Fibroblast of lung (primary cell): ENCODE measurements around the gene POP4. TPM values are rescaled to one million over a fixed set of nuclear protein-coding genes. Genes with fewer than 3 reads are reported as not detected.

Experiments
- DNase-seq, 2 donors: peaks; one replicate each; pipeline versions ENCODE4 v3.0.0 to v3.0.0-alpha.2; 2010; ENCODE audit warnings: low read depth in 2 of 2
- H2AFZ ChIP-seq: 2 replicates; pipeline ENCODE4 v1.5.1; 2012; ENCODE audit warnings: low read length, control low read depth, inconsistent platforms
- H3K27ac ChIP-seq: 2 replicates; pipeline ENCODE4 v1.5.1; 2011; ENCODE audit warnings: low read length, control low read depth; ENCODE audit not compliant: insufficient read depth
- H3K27me3 ChIP-seq: 2 replicates; pipeline ENCODE4 v1.5.1; 2011; ENCODE audit warnings: mild to moderate bottlenecking, low read length; ENCODE audit not compliant: control insufficient read depth, insufficient read depth
- H3K36me3 ChIP-seq: 2 replicates; pipeline ENCODE4 v1.5.1; 2011; ENCODE audit warnings: low read length; ENCODE audit not compliant: control insufficient read depth, insufficient read depth
- H3K4me1 ChIP-seq: 2 replicates; pipeline ENCODE4 v1.5.1; 2011; ENCODE audit warnings: low read length; ENCODE audit not compliant: control insufficient read depth, insufficient read depth; ENCODE audit errors: extremely low read depth
- H3K4me2 ChIP-seq: 2 replicates; pipeline ENCODE4 v1.5.1; 2011; ENCODE audit warnings: low read length, control low read depth; ENCODE audit not compliant: insufficient read depth; ENCODE audit errors: extremely low read depth
- H3K4me3 ChIP-seq, 4 experiments: fragments of 200-600 bp in 1 of 4; sonication (generic) in 1 of 4; replicated peaks in 1 of 4; 2 replicates each; pipeline ENCODE4 v1.5.1; 2011 to 2016; ENCODE audit warnings: low read length in 4 of 4, low read depth in 3 of 4, mild to moderate bottlenecking in 3 of 4, control low read depth in 2 of 4, inconsistent platforms in 1 of 4, mixed read lengths in 1 of 4; ENCODE audit not compliant: insufficient read depth in 1 of 4; ENCODE audit errors: control extremely low read depth in 1 of 4
- H3K79me2 ChIP-seq: 2 replicates; pipeline ENCODE4 v1.5.1; 2012; ENCODE audit warnings: mild to moderate bottlenecking, low read length, inconsistent platforms; ENCODE audit not compliant: control insufficient read depth, insufficient read depth
- H3K9ac ChIP-seq: 2 replicates; pipeline ENCODE4 v1.5.1; 2011; ENCODE audit warnings: mild to moderate bottlenecking, low read length, control low read depth; ENCODE audit not compliant: insufficient read depth
- H3K9me3 ChIP-seq: 2 replicates; pipeline ENCODE4 v1.5.1; 2012; ENCODE audit warnings: low read depth, low read length; ENCODE audit not compliant: control insufficient read depth, insufficient read depth
- H4K20me1 ChIP-seq: 2 replicates; pipeline ENCODE4 v1.5.1; 2011; ENCODE audit warnings: low read length; ENCODE audit not compliant: control insufficient read depth, insufficient read depth; ENCODE audit errors: extremely low read depth
- CTCF ChIP-seq, 2 donors: IDR thresholded peaks in 1 of 2; conservative IDR thresholded peaks in 1 of 2; 1 replicate in 1 of 2; 2 replicates in 1 of 2; pipeline ENCODE4 v1.5.1; 2011 to 2012; ENCODE audit warnings: low read length in 2 of 2, control low read depth in 1 of 2, inconsistent platforms in 1 of 2, low read depth in 1 of 2, mild to moderate bottlenecking in 1 of 2
- EZH2 ChIP-seq: IDR thresholded peaks from 2 replicates; pipeline ENCODE4 v1.5.1; 2012; ENCODE audit warnings: low read length, control low read depth, mild to moderate bottlenecking; ENCODE audit errors: missing control alignments
- polyA plus RNA-seq, 2 donors: library from polyadenylated mRNA; depleted of rRNA in 1 of 2; stranded (reverse) in 1 of 2; unstranded in 1 of 2; fragments of >200 nt; gene quantifications; 2 replicates each; pipeline ENCODE4 v1.2.1, GENCODE V29; 2011 to 2012; ENCODE audit warnings: missing spikeins in 1 of 2
- total RNA-seq: library from RNA; depleted of rRNA; stranded (reverse); fragments of >200 nt; gene quantifications from 2 replicates; pipeline ENCODE4 v1.2.1, GENCODE V29; 2014

The POP4 gene
- total and polyA plus RNA-seq, 2 donors (not counting 1 experiment from before 2014, with no cell fraction given) = 77.1 to 102 TPM

GRCh38 chr19:29662278-29662603, 56.2 kb downstream of the POP4 start:
- Histone ChIP-seq H3K27me3 (no peaks in the 10 kb centered on the region), H3K79me2 (peaks cover 8% of the 10 kb centered on the region), H3K9ac (peak overlapping the region; percentile 45), H4K20me1 (no peaks in the 10 kb centered on the region), H3K36me3 (no peaks in the 10 kb centered on the region), H3K27ac (peak overlapping the region; percentile 92), H3K9me3 (no peaks in the 10 kb centered on the region), H2AFZ (peak overlapping the region; percentile 60), H3K4me2 (peak overlapping the region; percentile 92), H3K4me3 (peak overlapping the region; percentile 33 to 55 (median 40)), H3K4me1 (peaks cover 16% of the 10 kb centered on the region)
- DNase-seq = no peak
- TF ChIP-seq EZH2 (no peak), CTCF (conservative IDR thresholded peaks at IDR 0.05 in 1 of 2, IDR thresholded peaks at IDR 0.05 in 1 of 2; ENCODE audit: low read depth in 1 of 2, low read length in 2 of 2) (no peak)

GRCh38 chr19:29662604-29663404, 56.7 kb downstream of the POP4 start:
- Histone ChIP-seq H2AFZ (peak overlapping the region; percentile 82), H3K4me2 (peak overlapping the region; percentile 92), H3K9me3 (no peaks in the 10 kb centered on the region), H3K27me3 (no peaks in the 10 kb centered on the region), H3K36me3 (peaks cover 2% of the 10 kb centered on the region), H3K9ac (peak overlapping the region; percentile 45), H3K4me3 (peak overlapping the region; percentile 33 to 55 (median 40)), H3K27ac (peak overlapping the region; percentile 92), H3K79me2 (peaks cover 13% of the 10 kb centered on the region), H3K4me1 (peaks cover 21% of the 10 kb centered on the region), H4K20me1 (no peaks in the 10 kb centered on the region)
- peak; percentile 93 to 96 for DNase-seq
- no peak for TF ChIP-seq EZH2
- TF ChIP-seq CTCF (conservative IDR thresholded peaks at IDR 0.05 in 1 of 2, IDR thresholded peaks at IDR 0.05 in 1 of 2; ENCODE audit: low read depth in 1 of 2, low read length in 2 of 2) = no peak

- peak overlapping the region; percentile 10 for H3K27ac ChIP-seq
- no peaks in the 10 kb centered on the region for H4K20me1 ChIP-seq
- H3K27me3 ChIP-seq = no peaks in the 10 kb centered on the region
- H3K9ac ChIP-seq = no peak overlapping the region
- H3K79me2 ChIP-seq = peaks cover 25% of the 10 kb centered on the region
- no peak for TF ChIP-seq CTCF (conservative IDR thresholded peaks at IDR 0.05 in 1 of 2, IDR thresholded peaks at IDR 0.05 in 1 of 2; ENCODE audit: low read depth in 1 of 2, low read length in 2 of 2)
- no peak for TF ChIP-seq EZH2
- DNase-seq = peak in 1 of 2 donors; percentile 56
- no peak overlapping the region for H2AFZ ChIP-seq
- H3K4me3 ChIP-seq = peak overlapping the region in 1 of 4 experiments; percentile 95
- peaks cover 23% of the 10 kb centered on the region for H3K4me1 ChIP-seq
- H3K9me3 ChIP-seq = no peaks in the 10 kb centered on the region
- no peak overlapping the region for H3K4me2 ChIP-seq
- H3K36me3 ChIP-seq = peaks cover 5% of the 10 kb centered on the region
Measured at GRCh38 chr19:29663861-29664752, 58.0 kb downstream of the POP4 start.
